Endothelial cell of umbilical vein (primary cell): Measurements from ENCODE around the gene IGFBP4. TPM values are rescaled to one million over a fixed set of nuclear protein-coding genes. Genes with fewer than 3 reads are reported as not detected.

ENCODE experiments used
- BruUV-seq: library from RNA; stranded (reverse); fragments of 400-500 nt; replicated peaks from 2 replicates; lab custom pipeline; 2021; lab: Mats Ljungman, UMichigan
- CTCF ChIA-PET: fragments of 300-600, 350-600 bp; sonication (Branson Sonifier 250); formaldehyde crosslinking; loops from one replicate; lab custom pipeline; 2021; ENCODE audit warnings: antibody characterized with exemption, inconsistent platforms; lab: Charles Lee
- POLR2A ChIA-PET: fragments of 300-600, 350-600 bp; sonication (Branson Sonifier 250); formaldehyde crosslinking; loops from one replicate; lab custom pipeline; 2021; ENCODE audit warnings: antibody characterized with exemption, inconsistent platforms; lab: Charles Lee
- DNase-seq: peaks from one replicate; pipeline ENCODE4 v3.0.0-alpha.2; 2011; ENCODE audit warnings: low read depth, low spot score
- FAIRE-seq: peaks from 2 replicates; lab custom pipeline; 2011; peaks lifted over from hg19 to GRCh38; lab: Jason Lieb, UNC
- H2AFZ ChIP-seq: 2 replicates; pipeline ENCODE4 v1.6.0; 2012; ENCODE audit warnings: low read depth, low read length, control low read depth, inconsistent platforms
- H3K27ac ChIP-seq: 2 replicates; pipeline ENCODE4 v1.5.1; 2011; ENCODE audit warnings: low read depth, mild to moderate bottlenecking, control low read depth, low read length, moderate library complexity; ENCODE audit not compliant: insufficient read depth
- H3K27me3 ChIP-seq, 2 experiments: 2 replicates each; pipeline versions ENCODE4 v1.6.0 to v1.6.1; 2011; ENCODE audit warnings: low read length in 2 of 2, mixed read lengths in 1 of 2; ENCODE audit not compliant: control insufficient read depth in 2 of 2, insufficient read depth in 2 of 2
- H3K36me3 ChIP-seq, 2 experiments: 2 replicates in 1 of 2; 3 replicates in 1 of 2; pipeline ENCODE4 v1.5.1; 2011; ENCODE audit warnings: low read length in 2 of 2, mild to moderate bottlenecking in 1 of 2, moderate library complexity in 1 of 2; ENCODE audit not compliant: control insufficient read depth in 2 of 2, insufficient read depth in 2 of 2; ENCODE audit errors: extremely low read depth in 1 of 2
- H3K4me1 ChIP-seq: 3 replicates; pipeline ENCODE4 v1.5.1; 2011; ENCODE audit warnings: mild to moderate bottlenecking, low read length; ENCODE audit not compliant: control insufficient read depth, insufficient read depth; ENCODE audit errors: extremely low read depth
- H3K4me2 ChIP-seq: 2 replicates; pipeline ENCODE4 v1.6.1; 2011; ENCODE audit warnings: low read length, control low read depth, mixed read lengths; ENCODE audit not compliant: insufficient read depth
- H3K4me3 ChIP-seq, 3 experiments: fragments of 200-600 bp in 1 of 3; sonication (generic), shearing (Covaris generic) in 1 of 3; replicated peaks in 1 of 3; 2 replicates each; pipeline ENCODE4 v1.5.1; 2011 to 2016; ENCODE audit warnings: control low read depth in 3 of 3, low read length in 3 of 3, mild to moderate bottlenecking in 2 of 3, inconsistent platforms in 1 of 3, low read depth in 1 of 3, moderate library complexity in 1 of 3; ENCODE audit not compliant: insufficient read depth in 1 of 3
- H3K79me2 ChIP-seq: 2 replicates; pipeline ENCODE4 v1.6.0; 2012; ENCODE audit warnings: low read length, inconsistent platforms; ENCODE audit not compliant: control insufficient read depth, insufficient read depth
- H3K9ac ChIP-seq: replicated peaks from 2 replicates; pipeline ENCODE3; 2011; ENCODE audit warnings: low read length, control low read depth; ENCODE audit not compliant: insufficient read depth; ENCODE audit errors: extremely low read depth
- H3K9me1 ChIP-seq: replicated peaks from 3 replicates; pipeline ENCODE4 v1.6.0; 2011; ENCODE audit warnings: mild to moderate bottlenecking, low read length; ENCODE audit not compliant: control insufficient read depth, insufficient read depth; ENCODE audit errors: extremely low read depth
- H3K9me3 ChIP-seq: replicated peaks from 2 replicates; pipeline ENCODE4 v1.5.1; 2012; ENCODE audit warnings: low read length, inconsistent platforms; ENCODE audit not compliant: control insufficient read depth, insufficient read depth
- H4K20me1 ChIP-seq: replicated peaks from 2 replicates; pipeline ENCODE3; 2011; ENCODE audit warnings: mild to moderate bottlenecking, low read length; ENCODE audit not compliant: control insufficient read depth, insufficient read depth; ENCODE audit errors: extremely low read depth
- CTCF ChIP-seq, 2 donors: IDR thresholded peaks; 1 replicate in 1 of 2; 2 replicates in 1 of 2; pipeline ENCODE4 v1.5.1; 2011; ENCODE audit warnings: low read length in 2 of 2, mild to moderate bottlenecking in 2 of 2, moderate library complexity in 2 of 2, control low read depth in 1 of 2, inconsistent platforms in 1 of 2, low read depth in 1 of 2; ENCODE audit not compliant: insufficient read depth in 1 of 2; ENCODE audit errors: extremely low read depth in 1 of 2
- EZH2 ChIP-seq: IDR thresholded peaks from 2 replicates; pipeline ENCODE4 v1.6.1; 2012; ENCODE audit warnings: borderline replicate concordance, low read depth, mild to moderate bottlenecking, moderate library complexity, low read length, inconsistent platforms; ENCODE audit not compliant: severe bottlenecking
- FOS ChIP-seq: IDR thresholded peaks from 2 replicates; pipeline ENCODE4 v1.6.1; 2011; ENCODE audit warnings: mild to moderate bottlenecking, low read length, moderate library complexity, borderline replicate concordance; ENCODE audit not compliant: insufficient read depth
- GATA2 ChIP-seq: IDR thresholded peaks from 2 replicates; pipeline ENCODE4 v1.7.0; 2011; ENCODE audit warnings: low read depth, mild to moderate bottlenecking, moderate library complexity, mixed read lengths, low read length; ENCODE audit not compliant: insufficient read length, insufficient read depth
- JUN ChIP-seq: IDR thresholded peaks from 2 replicates; pipeline ENCODE4 v1.6.1; 2011; ENCODE audit warnings: borderline replicate concordance, low read depth; ENCODE audit not compliant: insufficient read length, insufficient read depth
- MAX ChIP-seq: IDR thresholded peaks from 2 replicates; pipeline ENCODE4 v1.6.1; 2011; ENCODE audit not compliant: insufficient read depth, insufficient read length
- MYC ChIP-seq: IDR thresholded peaks from one replicate; pipeline ENCODE4 v1.6.1; 2011; ENCODE audit warnings: mild to moderate bottlenecking, low read depth, low read length
- POLR2A ChIP-seq: IDR thresholded peaks from 2 replicates; pipeline ENCODE4 v1.6.1; 2012; ENCODE audit warnings: low read depth, mild to moderate bottlenecking, control low read depth, low read length
- POLR2AphosphoS5 ChIP-seq: IDR thresholded peaks from 2 replicates; pipeline ENCODE4 v1.6.1; 2012; ENCODE audit warnings: low read depth, mild to moderate bottlenecking, control low read depth, low read length, moderate library complexity; ENCODE audit not compliant: insufficient read depth
- dilution Hi-C: fragments of 300-500 bp; cut with MboI; formaldehyde crosslinking; loops from one replicate; pipeline ENCODE4 v1.15.0; 2019; ENCODE audit warnings: low sequenced_read_pairs; ENCODE audit not compliant: extremely low pct_ligation_motif_present
- intact Hi-C: fragments of 100-400 bp; cut with micrococcal nuclease; formaldehyde crosslinking; loops from one replicate; pipeline ENCODE4 v1.10.0; 2022
- polyA plus RNA-seq, 4 experiments: library from polyadenylated mRNA; depleted of rRNA in 3 of 4; stranded (reverse) in 3 of 4; unstranded in 1 of 4; fragments of >200 nt; gene quantifications; 2 replicates each; pipeline versions ENCODE4 v1.2.1 to v1.2.3, GENCODE V29; 2011 to 2012; ENCODE audit warnings: missing spikeins in 1 of 4
- total RNA-seq: library from RNA; stranded (reverse); gene quantifications from 2 replicates; pipeline ENCODE4 v1.2.3, GENCODE V29; 2021

Gene IGFBP4
- total and polyA plus RNA-seq, 2 donors (not counting 3 experiments of a cell fraction or from before 2014, with no cell fraction given), result 377 to 618 TPM

- no peak for FAIRE-seq
These were observed 31.3 kb downstream of the IGFBP4 start for GRCh38 chr17:40474419-40475002.

More at GRCh38 chr17:40474419-40475002, 31.3 kb downstream of the IGFBP4 start:
- Histone ChIP-seq H3K4me2 (no peak overlapping the region), H2AFZ (no peak overlapping the region), H3K79me2 (no peaks in the 10 kb centered on the region), H3K4me3 (no peak overlapping the region), H3K9ac (no peak overlapping the region), H3K4me1 (no peaks in the 10 kb centered on the region), H3K27me3 (peaks cover 0 to 4% of the 10 kb centered on the region in 2 experiments), H4K20me1 (no peaks in the 10 kb centered on the region), H3K9me3 (no peaks in the 10 kb centered on the region), H3K36me3 (no peaks in the 10 kb centered on the region), H3K27ac (no peak overlapping the region), H3K9me1 (no peaks in the 10 kb centered on the region)
- intact Hi-C loops, result no loop called here
- TF ChIP-seq GATA2, result no peak
- TF ChIP-seq JUN, result no peak
- no peak for TF ChIP-seq FOS
- no peak for TF ChIP-seq MYC
- no peak for TF ChIP-seq MAX
- no peak for TF ChIP-seq POLR2AphosphoS5
- TF ChIP-seq POLR2A, result no peak
- no peak for TF ChIP-seq CTCF (IDR thresholded peaks at IDR 0.05; ENCODE audit: extremely low read depth in 1 of 2, insufficient read depth in 1 of 2, low read depth in 1 of 2, low read length in 2 of 2)
- TF ChIP-seq EZH2, result no peak
- CTCF ChIA-PET, result interaction anchor here (0.7 to 9.5 kb wide), 9 partner anchors 11 to 116 kb away, joined by 3 to 148 read pairs (median 11); partner anchors contain the start of gene IGFBP4
- no peak for DNase-seq
- no TSS peak for BruUV-seq
- dilution Hi-C loops, result no loop called here
- POLR2A ChIA-PET, result no interaction called here
